ENCODE data around the gene ETV6. TPM values are rescaled to one million over a fixed set of nuclear protein-coding genes. Genes with fewer than 3 reads are reported as not detected.

The ETV6 gene
- total and polyA plus RNA-seq, 2 of the 8 experiments (the other 6 are each of a cell fraction or from before 2014, with no cell fraction given), result 5.5 to 23.9 TPM

- TF ChIP-seq ATF2 (IDR thresholded peaks at IDR 0.05; ENCODE audit: low read length) (no peak), TAF1 (IDR thresholded peaks at IDR 0.05; ENCODE audit: low read depth, low read length) (no peak), RFX5 (IDR thresholded peaks at IDR 0.05; ENCODE audit: borderline replicate concordance, low read depth, low read length) (no peak), MAFK (IDR thresholded peaks at IDR 0.05; ENCODE audit: low read depth, low read length) (no peak), CBX5 (IDR thresholded peaks at IDR 0.05; ENCODE audit: low read depth, low read length) (no peak)
- TF ChIP-seq, protein P1, sequence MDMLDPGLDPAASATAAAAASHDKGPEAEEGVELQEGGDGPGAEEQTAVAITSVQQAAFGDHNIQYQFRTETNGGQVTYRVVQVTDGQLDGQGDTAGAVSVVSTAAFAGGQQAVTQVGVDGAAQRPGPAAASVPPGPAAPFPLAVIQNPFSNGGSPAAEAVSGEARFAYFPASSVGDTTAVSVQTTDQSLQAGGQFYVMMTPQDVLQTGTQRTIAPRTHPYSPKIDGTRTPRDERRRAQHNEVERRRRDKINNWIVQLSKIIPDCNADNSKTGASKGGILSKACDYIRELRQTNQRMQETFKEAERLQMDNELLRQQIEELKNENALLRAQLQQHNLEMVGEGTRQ (IDR thresholded peaks at IDR 0.05; ENCODE audit: low read length), result no peak
These were observed 188.9 kb downstream of the ETV6 start (continued) for GRCh38 chr12:11838403-11838802.

Data from H1 (cell line).